Stimulated activated effector memory CD8-positive, alpha-beta T cell treated with anti-CD3 and anti-CD28 coated beads, Interleukin-12 subunit alpha, Interleukin-12 subunit beta, amount 100 ng/mL, for 72 hours (primary cell): ENCODE results near the gene HDAC11.

Experiments
- ATAC-seq: fragments of 150-1000 bp; cut with Tn5 transposase; 2 replicates; pipeline ENCODE4 v1.10.0; 2021
- DNase-seq, 2 donors: peaks; one replicate each; pipeline ENCODE4 v3.0.0; 2021 to 2022; ENCODE audit warnings: low spot score in 2 of 2
- H3K27ac Mint-ChIP-seq: one replicate; pipeline ENCODE4 v1.8.0; 2022; ENCODE audit warnings: mild to moderate bottlenecking, mixed read lengths
- H3K36me3 Mint-ChIP-seq: one replicate; pipeline ENCODE4 v1.8.0; 2022; ENCODE audit warnings: mild to moderate bottlenecking, mixed read lengths
- H3K4me1 Mint-ChIP-seq: one replicate; pipeline ENCODE4 v1.8.0; 2022; ENCODE audit warnings: mixed read lengths
- H3K4me3 Mint-ChIP-seq: one replicate; pipeline ENCODE4 v1.8.0; 2022; ENCODE audit warnings: mild to moderate bottlenecking, mixed read lengths
- H3K9me3 Mint-ChIP-seq: one replicate; pipeline ENCODE4 v1.8.0; 2022; ENCODE audit warnings: mixed read lengths

HDAC11 gene

GRCh38 chr3:13506680-13507079 is 26.6 kb downstream of the HDAC11 start:
- Mint-ChIP-seq H3K36me3 (no peaks in the 10 kb centered on the region), H3K4me3 (no peak overlapping the region), H3K27ac (no peak overlapping the region), H3K4me1 (no peaks in the 10 kb centered on the region), H3K9me3 (no peaks in the 10 kb centered on the region)
- DNase-seq = no peak
- no peak for ATAC-seq

DNA sequence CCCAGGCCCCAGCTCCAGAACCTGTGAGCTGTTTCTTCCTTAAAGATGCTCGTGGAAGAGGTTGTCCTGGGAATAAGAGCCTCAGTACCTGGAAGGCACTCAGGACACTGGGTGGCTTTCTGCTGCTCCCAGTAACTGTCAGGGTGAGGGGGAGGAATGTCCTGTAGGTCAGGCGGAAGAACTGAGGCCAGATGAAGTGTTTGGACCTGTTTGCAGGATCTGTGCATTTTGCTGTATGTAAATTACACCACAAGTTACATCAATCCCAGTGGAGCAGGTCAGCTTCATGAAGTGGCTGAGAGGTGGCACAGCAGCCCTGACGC is 27.1 kb downstream of the HDAC11 start:
- peaks cover 5% of the 10 kb centered on the region for H3K4me1 Mint-ChIP-seq
- H3K4me3 Mint-ChIP-seq = no peak overlapping the region
- no peaks in the 10 kb centered on the region for H3K9me3 Mint-ChIP-seq
- no peak overlapping the region for H3K27ac Mint-ChIP-seq
- H3K36me3 Mint-ChIP-seq = no peaks in the 10 kb centered on the region
- ATAC-seq = no peak
- no peak for DNase-seq

GRCh38 chr3:13507570-13508339 is 27.6 kb downstream of the HDAC11 start:
- no peak for DNase-seq
- Mint-ChIP-seq H3K4me1 (peaks cover 6% of the 10 kb centered on the region), H3K36me3 (no peaks in the 10 kb centered on the region), H3K9me3 (no peaks in the 10 kb centered on the region), H3K27ac (no peak overlapping the region), H3K4me3 (no peak overlapping the region)
- ATAC-seq = no peak

GRCh38 chr3:13508496-13508895 is 28.4 kb downstream of the HDAC11 start:
- H3K27ac Mint-ChIP-seq = no peak overlapping the region
- no peaks in the 10 kb centered on the region for H3K36me3 Mint-ChIP-seq
- DNase-seq (no peak), ATAC-seq (no peak)
- peaks cover 6% of the 10 kb centered on the region for H3K4me1 Mint-ChIP-seq
- H3K4me3 Mint-ChIP-seq = no peak overlapping the region
- H3K9me3 Mint-ChIP-seq = no peaks in the 10 kb centered on the region

- no peak overlapping the region for H3K4me3 Mint-ChIP-seq
- ATAC-seq = no peak
- peaks cover 6% of the 10 kb centered on the region for H3K4me1 Mint-ChIP-seq
- no peaks in the 10 kb centered on the region for H3K9me3 Mint-ChIP-seq
- H3K27ac Mint-ChIP-seq = no peak overlapping the region
- DNase-seq = no peak
- H3K36me3 Mint-ChIP-seq = no peaks in the 10 kb centered on the region
These were observed 29.1 kb downstream of the HDAC11 start for GRCh38 chr3:13509059-13509815.

GRCh38 chr3:13509816-13510192 is 29.7 kb downstream of the HDAC11 start:
- H3K4me3 Mint-ChIP-seq = no peak overlapping the region
- DNase-seq = no peak
- H3K27ac Mint-ChIP-seq = no peak overlapping the region
- ATAC-seq = peak; percentile 9
- H3K4me1 Mint-ChIP-seq = peaks cover 6% of the 10 kb centered on the region
- no peaks in the 10 kb centered on the region for H3K36me3 Mint-ChIP-seq
- H3K9me3 Mint-ChIP-seq = no peaks in the 10 kb centered on the region

- no peak overlapping the region for H3K27ac Mint-ChIP-seq
- H3K4me3 Mint-ChIP-seq = no peak overlapping the region
- no peaks in the 10 kb centered on the region for H3K9me3 Mint-ChIP-seq
- H3K36me3 Mint-ChIP-seq = no peaks in the 10 kb centered on the region
- ATAC-seq (no peak), DNase-seq (no peak)
- peaks cover 6% of the 10 kb centered on the region for H3K4me1 Mint-ChIP-seq
These were observed 32.3 kb downstream of the HDAC11 start for GRCh38 chr3:13512451-13512850.

GRCh38 chr3:13513051-13513912 is 33.2 kb downstream of the HDAC11 start:
- ATAC-seq (no peak), DNase-seq (no peak)

DNA sequence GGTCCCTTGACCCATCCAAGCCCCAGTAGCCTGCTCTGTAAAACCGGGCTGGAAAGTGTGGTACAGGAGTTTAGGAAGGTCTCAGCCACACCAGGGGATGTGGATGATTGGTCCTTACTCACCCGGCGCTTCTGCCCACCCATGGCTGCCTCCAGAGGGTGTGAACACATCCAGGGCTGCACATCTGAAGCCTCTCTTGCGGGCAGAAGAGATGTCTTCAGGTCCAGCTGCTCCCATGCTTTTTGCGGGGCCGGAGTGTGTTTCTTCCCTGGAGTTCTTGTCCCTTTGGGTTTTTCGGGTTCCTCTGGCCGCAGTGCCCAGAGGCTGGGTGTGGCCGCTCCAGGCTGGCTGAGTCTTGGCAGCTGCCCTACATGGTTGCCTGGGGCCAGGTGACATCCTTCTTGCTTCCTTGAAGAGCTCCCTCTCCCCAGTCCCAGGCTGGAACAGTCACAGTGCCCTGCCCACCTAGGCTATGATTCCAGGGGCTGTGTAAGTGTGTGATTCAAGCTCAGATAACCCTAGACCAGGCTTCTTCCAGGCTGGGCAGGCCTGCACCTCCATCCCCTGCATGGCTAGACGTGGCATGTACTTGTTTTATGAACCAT is 33.9 kb downstream of the HDAC11 start:
- H3K4me1 Mint-ChIP-seq = peaks cover 6% of the 10 kb centered on the region
- DNase-seq (no peak), ATAC-seq (no peak)
- no peaks in the 10 kb centered on the region for H3K36me3 Mint-ChIP-seq
- no peaks in the 10 kb centered on the region for H3K9me3 Mint-ChIP-seq
- no peak overlapping the region for H3K27ac Mint-ChIP-seq
- no peak overlapping the region for H3K4me3 Mint-ChIP-seq

More at GRCh38 chr3:13513051-13513912, 33.2 kb downstream of the HDAC11 start:
- no peak overlapping the region for H3K4me3 Mint-ChIP-seq
- no peak overlapping the region for H3K27ac Mint-ChIP-seq
- no peaks in the 10 kb centered on the region for H3K36me3 Mint-ChIP-seq
- peaks cover 6% of the 10 kb centered on the region for H3K4me1 Mint-ChIP-seq
- no peaks in the 10 kb centered on the region for H3K9me3 Mint-ChIP-seq

GRCh38 chr3:13514639-13515435 is 34.7 kb downstream of the HDAC11 start:
- H3K27ac Mint-ChIP-seq = no peak overlapping the region
- no peaks in the 10 kb centered on the region for H3K9me3 Mint-ChIP-seq
- H3K4me1 Mint-ChIP-seq = peaks cover 6% of the 10 kb centered on the region
- DNase-seq = no peak
- ATAC-seq = no peak
- H3K4me3 Mint-ChIP-seq = no peak overlapping the region
- no peaks in the 10 kb centered on the region for H3K36me3 Mint-ChIP-seq

GRCh38 chr3:13515786-13516759 is 36.0 kb downstream of the HDAC11 start:
- peaks cover 6% of the 10 kb centered on the region for H3K4me1 Mint-ChIP-seq
- ATAC-seq (no peak), DNase-seq (no peak)
- H3K9me3 Mint-ChIP-seq = no peaks in the 10 kb centered on the region
- no peaks in the 10 kb centered on the region for H3K36me3 Mint-ChIP-seq
- H3K4me3 Mint-ChIP-seq = no peak overlapping the region
- H3K27ac Mint-ChIP-seq = no peak overlapping the region

GRCh38 chr3:13516760-13517135 is 36.6 kb downstream of the HDAC11 start:
- Mint-ChIP-seq H3K9me3 (no peaks in the 10 kb centered on the region), H3K4me1 (peaks cover 6% of the 10 kb centered on the region), H3K36me3 (no peaks in the 10 kb centered on the region), H3K4me3 (no peak overlapping the region), H3K27ac (no peak overlapping the region)
- ATAC-seq (no peak), DNase-seq (no peak)

- ATAC-seq (no peak), DNase-seq (no peak)
- Mint-ChIP-seq H3K36me3 (no peaks in the 10 kb centered on the region), H3K9me3 (no peaks in the 10 kb centered on the region), H3K27ac (no peak overlapping the region), H3K4me1 (no peaks in the 10 kb centered on the region), H3K4me3 (no peak overlapping the region)
These were observed 37.3 kb downstream of the HDAC11 start for GRCh38 chr3:13517253-13517977.
